Cortex of kidney (tissue), 1 donor: ENCODE measurements around the gene PRSS2.
"Not testable (repeated sequence)": the region's sequence is repeated elsewhere in the genome, so short reads cannot be mapped to it uniquely, and the experiment has no call there.

Experiments used
- DNase-seq: peaks from one replicate; lab custom pipeline; 2025; lab: John Stamatoyannopoulos, UW

The PRSS2 gene

DNA sequence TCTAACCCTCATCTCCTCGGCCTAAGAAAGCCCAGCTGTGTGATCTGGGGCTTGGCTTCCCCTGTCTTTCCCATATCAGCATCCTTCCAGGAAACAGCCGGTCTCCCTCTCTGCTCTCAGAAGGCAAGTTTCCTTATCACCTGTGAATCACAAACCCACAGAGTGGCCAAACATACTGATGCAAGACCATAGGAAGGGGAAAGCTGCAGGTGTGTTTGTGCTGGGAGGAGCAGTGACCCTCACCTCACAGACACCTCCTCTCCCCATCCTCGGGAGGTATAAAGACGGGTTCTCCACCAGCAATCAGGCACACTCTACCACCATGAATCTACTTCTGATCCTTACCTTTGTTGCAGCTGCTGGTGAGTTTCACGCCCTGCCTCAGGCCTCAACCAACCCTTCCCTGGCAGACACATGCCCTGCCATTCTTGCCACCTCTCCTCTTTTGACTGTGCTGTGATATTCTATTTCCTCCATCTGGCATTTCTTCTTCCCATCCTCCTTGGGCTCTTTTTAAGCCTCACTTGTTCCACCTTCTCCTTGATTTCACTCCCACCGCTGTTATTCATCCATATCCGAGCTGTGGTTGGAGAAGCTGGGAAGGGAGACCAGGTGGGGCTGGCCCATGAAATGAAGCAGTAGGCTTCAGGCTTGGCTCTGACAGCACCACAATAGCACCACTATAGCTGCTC lies at the start of gene PRSS2:
Gene PRSS2, plus strand, starts transcription at position 310 of the 692 bp plus-strand sequence. Its CDS starts 13 bp downstream, at position 323.
- no peak for DNase-seq

DNA sequence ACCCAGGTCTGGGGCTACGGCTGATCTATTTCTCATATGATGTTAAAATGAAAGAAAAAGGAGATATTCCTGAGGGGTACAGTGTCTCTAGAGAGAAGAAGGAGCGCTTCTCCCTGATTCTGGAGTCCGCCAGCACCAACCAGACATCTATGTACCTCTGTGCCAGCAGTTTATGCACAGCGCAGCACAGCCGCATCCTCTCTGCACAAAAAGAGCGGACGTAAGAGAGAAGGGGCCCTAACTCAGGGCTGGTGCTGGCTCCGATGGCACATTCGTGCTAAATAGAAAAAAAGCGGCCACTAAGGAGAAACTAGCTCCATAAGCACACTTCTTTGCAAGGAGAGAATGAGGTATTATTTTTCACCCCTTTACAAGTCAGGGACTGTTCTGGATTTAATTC lies 49.8 kb upstream of the PRSS2 start:
- DNase-seq: no peak

DNA sequence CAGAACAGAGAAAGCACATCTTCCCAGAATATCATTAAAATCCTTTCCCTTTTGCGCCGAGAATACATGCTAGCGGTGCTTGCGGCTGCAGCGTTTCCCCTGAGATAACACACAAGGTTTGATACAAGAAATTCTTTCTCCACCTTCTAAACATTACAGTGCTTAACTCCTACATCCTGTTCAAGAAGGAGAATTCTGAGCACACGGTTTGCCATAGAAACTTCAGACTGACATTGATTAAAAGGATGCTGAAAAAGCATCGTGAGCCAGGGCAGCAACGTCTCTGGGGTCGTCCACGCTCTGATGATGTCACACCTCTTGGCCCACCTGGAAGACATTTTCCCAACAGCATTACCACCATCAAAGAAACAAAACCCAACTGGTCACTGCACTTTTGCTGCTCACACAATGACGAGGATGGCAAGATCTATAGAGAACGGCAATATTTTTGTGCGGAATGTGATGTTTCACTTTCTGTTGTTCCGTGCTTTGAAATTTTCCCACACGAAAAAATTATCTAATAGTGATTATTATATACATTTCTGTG lies 48.4 kb upstream of the PRSS2 start:
- no peak for DNase-seq

DNA sequence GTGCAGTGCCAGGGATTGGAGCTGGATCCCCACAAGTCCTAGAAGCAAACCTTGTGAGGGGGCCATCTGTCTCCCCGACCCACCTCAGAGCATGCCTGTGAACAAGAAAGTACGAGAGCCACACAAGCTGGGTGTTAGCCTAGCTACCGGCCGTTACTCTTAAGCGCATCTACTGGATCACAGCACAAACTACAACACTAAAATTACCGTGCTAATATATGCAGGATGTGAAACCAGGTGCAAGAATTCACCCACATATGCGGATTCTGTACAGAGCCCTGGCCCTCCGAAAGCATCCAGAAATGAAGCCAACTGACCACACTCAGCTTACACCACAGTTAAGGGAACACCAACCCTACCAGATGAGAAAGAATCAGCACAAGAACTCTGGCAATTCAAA lies 37.5 kb upstream of the PRSS2 start:
- no peak for DNase-seq

DNA sequence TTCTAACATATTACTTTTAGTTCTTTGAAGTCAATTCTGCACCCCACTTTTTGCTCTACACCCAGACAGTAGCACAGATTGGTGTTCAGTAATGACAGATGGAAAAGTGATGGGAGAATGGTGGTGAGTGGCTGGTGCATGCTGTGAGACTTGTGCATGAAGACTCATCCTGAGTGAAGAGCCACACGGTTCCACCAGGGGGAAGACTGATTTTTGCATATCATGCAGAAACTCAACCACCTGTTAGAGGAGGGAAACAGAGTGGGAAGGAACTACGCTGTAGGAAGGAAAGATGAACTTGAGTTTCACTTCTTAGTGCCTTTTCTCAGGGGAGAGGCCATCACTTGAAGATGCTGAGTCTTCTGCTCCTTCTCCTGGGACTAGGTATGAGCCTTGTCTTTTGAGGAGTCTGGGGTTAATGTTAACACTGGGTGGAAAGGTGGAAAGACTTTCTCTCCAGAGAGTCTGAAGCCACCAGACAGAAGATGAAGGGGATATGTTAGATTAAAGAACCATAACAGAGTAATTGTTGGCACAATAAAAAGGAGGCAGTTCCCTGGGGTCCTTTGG lies 30.8 kb upstream of the PRSS2 start:
- no peak for DNase-seq

DNA sequence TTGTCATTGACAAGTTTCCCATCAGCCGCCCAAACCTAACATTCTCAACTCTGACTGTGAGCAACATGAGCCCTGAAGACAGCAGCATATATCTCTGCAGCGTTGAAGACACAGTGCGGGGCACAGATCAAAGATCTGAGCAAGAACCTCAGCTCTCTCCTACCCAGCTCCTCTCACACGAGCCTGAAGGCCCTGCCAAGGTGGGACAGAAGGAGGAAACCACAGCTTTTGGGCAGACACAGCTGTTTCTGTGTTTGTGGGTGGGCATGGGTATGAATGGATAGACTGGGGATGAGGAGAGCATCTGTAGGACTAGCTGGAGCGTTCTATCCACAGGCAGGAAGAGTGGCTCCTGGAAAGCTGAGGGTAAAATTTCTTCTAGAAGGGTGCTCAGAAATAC lies 30.0 kb upstream of the PRSS2 start:
- DNase-seq: no peak

DNA sequence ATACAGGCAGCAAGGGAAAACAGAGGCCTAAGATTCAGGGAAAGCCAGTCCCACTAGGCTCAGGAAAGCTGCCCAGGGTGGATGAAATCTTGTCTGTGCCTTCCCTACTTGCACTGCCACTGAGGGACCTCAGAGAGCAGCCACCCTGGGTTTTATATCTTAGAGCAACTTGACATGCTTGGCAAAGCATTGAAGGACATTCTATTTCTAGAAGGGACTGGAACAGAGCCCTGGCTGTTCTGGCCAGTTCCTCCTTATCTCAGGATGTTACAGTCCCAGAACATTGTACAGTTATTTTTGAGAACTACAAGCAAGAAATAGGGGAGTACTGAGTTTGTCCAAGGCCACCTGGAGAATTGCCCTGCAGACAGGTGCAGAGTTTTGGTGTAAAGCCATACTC lies 28.8 kb upstream of the PRSS2 start:
- DNase-seq: not testable (repeated sequence)

DNA sequence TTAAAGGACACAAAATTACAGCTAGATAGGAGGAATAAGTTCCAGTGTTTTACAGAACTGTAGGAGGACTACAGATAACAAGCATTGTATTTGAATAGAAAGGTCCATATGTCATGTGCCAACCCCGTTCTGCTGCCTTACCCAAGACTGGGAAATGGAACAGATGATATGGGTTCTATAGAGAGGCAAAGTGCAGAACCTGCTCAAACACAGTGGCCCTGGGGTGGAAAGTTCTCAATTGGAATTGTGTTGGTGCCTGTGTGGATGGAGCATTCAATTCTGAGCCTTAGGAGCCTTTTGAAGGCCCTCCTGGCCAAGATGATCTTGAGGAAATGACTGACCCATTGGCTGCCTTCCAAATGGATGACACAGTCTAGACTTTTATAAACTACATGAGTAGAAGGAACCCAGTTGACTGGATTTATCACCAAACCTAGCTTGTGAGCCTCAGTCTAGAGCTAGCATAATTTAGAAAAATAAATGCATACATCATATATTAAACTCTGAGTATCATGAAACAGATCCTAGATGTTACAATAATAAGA lies 25.6 kb upstream of the PRSS2 start:
- no peak for DNase-seq

DNA sequence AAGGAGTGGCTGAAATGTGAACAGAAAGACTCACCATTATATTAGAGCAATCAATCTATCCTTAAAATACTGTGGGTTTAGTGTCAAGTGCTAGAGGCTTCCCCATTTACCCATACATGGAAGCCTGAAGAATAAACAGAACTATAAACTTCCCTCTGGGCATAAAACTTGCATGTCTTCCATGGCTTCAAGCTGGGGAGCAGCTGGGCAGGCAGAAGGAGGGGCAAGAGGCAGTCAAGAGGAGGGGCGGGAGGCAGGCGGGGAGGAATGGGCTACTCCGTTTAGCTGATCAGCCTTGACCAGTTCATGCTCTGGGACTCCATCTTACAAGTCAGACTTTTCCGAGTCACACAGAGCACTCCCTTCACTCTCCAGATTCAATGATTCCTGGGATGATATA lies 25.0 kb upstream of the PRSS2 start:
- no peak for DNase-seq

DNA sequence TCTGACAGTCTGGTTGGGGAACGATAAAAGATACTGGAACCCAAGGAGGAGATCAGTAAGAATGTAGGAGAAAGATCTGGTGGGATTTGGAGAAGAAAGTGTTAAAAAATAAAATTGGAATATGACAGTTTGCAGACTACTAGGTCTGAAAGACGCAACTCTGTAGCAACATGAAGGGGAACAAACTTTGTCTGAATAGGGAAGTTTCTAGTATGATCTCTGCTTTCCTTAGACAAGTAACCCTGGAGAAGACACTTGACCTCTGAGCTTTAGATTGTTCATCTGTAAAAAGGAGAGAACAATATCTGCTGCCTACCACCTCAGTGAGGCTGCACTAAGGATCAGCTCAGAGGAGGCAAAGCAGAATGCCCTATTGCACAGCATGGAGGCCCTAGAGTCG lies 24.5 kb upstream of the PRSS2 start:
- DNase-seq: no peak

DNA sequence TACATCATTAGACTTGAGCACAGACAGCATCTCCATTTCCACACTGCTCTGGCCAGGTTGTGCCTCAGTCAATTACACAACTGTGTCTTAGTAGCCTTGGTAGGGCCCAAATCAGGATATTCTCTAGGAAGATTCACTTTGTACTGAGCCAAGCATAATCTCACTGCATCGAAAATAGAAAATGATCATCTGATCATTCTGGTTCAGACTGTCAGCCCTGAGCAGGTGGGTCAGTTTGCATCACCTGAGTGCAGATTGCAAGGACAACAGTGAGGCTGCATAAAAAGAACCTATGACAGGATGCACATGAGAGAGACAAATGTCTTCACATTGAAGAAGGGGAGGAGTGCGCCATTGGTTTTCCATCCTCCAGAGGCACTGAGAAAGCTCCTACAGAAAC lies 22.4 kb upstream of the PRSS2 start:
- not testable (repeated sequence) for DNase-seq

DNA sequence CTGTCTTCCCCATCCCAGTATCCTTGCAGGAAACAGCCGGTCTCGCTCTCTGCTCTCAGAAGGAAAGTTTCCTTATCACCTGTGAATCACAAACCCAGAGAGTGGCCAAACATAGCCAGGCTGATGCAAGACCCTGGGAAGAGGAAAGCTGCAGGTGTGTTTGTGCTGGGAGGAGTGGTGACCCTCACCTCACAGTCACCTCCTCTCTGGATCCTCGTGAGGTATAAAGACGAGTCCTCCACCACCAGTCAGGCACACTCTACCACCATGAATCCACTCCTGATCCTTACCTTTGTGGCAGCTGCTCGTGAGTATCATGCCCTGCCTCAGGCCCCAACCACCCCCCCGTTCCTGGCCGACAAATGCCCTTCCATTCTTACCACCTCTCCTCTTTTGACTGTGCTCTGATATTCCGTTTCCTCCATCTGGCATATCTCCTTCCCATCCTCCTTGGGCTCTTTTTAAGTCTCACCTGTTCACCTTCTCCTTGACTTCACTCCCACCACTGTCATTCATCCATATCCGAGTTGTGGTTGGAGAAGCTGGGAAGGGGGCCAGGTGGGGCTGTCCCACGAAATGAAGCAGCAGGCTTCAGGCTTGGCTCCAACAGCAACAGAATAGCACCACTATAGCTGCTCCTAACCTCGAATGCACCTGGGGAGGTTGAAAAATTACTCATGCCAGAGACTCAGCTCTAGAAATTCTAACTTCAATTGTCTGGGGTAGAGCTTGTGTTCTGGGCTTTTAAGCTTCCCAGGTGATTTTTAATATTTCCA lies 21.4 kb upstream of the PRSS2 start, which contains the start of gene PRSS1:
Gene PRSS1, plus strand, starts transcription at position 255 of the 776 bp plus-strand sequence. Its CDS starts 13 bp downstream, at position 268.
- no peak for DNase-seq

DNA sequence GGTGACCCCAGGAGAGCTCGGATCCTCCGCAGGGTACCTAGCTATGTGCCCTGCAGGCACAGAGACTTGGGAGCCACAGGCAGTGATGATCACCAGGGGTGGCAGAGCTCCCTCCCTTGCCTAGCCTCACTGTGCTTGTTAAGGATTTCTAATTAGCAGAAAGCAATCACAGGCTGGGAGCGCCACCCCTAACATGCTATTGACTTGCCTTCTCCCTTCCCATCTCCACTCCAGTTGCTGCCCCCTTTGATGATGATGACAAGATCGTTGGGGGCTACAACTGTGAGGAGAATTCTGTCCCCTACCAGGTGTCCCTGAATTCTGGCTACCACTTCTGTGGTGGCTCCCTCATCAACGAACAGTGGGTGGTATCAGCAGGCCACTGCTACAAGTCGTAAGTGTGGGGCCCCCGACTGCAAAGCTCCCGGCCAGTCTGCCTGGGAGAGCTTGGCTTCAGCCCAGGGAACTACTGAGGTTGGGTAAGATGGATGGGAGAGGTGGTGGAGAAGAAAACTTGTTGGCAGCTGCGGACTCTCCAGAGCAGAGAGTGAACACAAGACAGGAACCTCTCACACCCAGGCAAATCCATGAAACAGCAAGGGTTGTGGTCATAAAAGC lies 20.3 kb upstream of the PRSS2 start:
- no peak for DNase-seq

DNA sequence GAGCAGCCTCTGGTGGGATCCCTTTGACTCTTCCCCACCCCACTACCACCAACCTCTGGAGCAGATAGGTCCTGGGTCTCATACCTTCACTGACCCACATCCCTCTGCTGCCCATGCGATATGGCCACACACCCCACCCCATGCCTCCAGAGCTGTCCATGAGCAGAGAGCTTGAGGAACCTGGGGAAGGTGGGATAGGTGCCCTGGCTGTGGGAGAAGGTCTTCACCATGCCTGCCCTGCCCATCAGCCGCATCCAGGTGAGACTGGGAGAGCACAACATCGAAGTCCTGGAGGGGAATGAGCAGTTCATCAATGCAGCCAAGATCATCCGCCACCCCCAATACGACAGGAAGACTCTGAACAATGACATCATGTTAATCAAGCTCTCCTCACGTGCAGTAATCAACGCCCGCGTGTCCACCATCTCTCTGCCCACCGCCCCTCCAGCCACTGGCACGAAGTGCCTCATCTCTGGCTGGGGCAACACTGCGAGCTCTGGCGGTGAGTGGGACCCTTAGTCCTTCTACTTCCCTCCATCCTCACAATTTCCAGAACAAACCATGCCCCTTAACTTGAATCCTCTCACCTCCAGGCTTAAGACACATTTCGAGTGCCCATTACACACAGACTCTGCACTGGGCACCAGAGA lies 19.1 kb upstream of the PRSS2 start:
- not testable (repeated sequence) for DNase-seq

DNA sequence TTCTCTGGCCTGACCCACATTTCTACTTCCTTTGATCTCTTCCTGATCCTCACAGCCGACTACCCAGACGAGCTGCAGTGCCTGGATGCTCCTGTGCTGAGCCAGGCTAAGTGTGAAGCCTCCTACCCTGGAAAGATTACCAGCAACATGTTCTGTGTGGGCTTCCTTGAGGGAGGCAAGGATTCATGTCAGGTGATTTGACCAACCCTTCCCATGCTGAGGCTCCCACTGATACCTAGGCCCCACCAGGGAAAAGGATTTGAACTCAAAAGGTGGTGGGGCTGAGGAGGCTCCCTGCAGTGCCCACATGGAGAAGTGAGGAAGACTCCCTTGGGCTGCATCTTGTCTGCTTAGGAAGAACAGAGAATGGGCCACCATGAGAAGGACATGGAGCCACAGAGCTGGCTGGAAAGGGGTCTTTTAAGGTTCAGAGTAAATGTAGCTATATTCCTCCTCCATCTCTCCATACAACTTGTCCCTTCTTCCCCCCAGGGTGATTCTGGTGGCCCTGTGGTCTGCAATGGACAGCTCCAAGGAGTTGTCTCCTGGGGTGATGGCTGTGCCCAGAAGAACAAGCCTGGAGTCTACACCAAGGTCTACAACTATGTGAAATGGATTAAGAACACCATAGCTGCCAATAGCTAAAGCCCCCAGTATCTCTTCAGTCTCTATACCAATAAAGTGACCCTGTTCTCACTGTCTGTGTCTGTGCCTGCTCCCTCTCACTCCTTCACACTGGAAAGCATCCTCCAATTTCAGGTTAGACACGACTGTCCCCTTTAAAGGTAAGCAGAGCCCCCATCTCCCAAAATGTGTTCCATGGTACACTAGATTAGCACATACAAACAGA lies 18.2 kb upstream of the PRSS2 start:
- DNase-seq: no peak

DNA sequence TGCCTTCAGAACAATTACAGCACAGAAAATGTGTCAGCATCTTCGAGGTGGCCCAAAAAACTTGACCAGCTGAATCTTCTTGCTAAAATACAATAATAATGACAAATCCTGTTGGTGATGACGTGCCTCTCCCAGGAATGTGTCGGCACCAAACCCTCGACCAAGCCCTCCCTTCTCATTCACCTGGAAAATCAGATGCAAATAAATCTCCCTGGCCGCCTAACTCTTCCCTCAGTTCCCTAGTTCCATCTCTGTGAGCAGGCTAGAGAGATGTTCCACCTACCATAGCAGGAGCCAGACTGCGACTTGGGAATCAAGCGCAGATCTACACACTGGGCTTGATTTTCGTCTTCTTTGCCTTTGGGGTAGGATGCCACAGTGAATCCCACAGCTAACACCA lies 17.4 kb upstream of the PRSS2 start:
- DNase-seq: no peak

DNA sequence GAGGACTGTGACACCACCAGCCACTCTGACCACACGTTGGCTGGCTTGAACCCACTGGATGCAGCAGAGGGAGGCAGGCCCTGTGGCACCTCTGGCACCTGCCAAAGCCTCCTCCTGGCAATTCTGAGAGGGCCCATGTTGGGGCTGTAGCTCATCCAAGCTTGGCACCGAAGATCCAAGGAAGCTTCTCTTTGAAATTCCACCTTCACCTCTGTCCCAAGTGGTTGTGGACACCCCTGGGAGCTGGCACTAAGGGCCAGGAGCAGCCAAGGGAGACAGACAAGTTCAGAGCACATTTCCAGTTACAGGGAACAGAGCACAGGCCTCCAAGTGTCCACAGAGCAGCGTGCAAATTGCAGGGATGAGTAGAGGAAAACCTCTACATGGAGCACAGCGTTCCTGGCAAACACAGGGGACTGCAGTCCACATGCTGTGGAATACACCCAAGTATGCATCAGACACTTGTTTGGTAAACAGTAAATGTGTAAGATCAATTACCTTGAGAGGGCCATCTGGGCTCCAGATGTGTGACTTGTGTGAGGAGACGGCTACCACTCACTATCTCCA lies 16.8 kb upstream of the PRSS2 start:
- not testable (repeated sequence) for DNase-seq

DNA sequence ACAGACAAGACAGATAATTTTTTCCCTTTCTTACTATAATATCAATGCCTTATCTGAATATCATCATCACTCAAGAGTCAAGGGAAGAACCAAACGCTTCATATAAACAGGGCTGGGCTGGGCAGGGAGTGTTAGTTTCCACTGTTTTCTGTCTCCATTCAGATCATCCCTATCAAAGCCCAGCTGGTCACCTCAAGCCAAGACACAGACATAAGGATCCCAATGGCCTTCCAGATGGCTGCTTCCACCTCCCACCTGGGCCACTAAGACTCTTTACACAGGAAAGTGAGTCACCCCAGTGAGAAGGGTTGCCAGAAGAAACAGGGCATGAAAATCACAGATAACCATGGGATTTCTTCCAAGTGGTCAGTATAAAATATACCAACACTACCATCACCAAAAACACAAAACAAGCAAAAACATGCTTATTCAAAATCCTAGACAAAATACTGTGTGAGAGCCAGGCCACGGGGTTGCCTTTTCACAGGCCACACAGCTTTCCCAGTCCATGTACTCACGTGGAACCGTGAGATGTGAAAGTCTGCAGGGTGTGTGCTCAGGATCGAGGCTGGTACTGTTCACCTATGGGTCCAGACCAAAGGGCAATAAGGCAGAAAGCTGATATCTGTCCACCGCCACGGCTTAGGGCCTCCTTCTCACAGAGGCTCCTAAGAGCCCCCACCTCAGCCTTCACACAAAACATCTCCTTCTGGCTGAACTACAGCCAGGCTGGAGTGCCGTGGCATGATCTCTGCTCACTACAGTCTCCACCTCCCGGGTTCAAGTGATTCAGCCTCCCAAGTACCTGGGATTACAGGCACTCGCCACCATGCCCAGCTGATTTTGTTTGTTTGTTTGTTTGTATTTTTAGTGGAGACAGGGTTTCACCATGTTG lies 15.8 kb upstream of the PRSS2 start:
- no peak for DNase-seq

DNA sequence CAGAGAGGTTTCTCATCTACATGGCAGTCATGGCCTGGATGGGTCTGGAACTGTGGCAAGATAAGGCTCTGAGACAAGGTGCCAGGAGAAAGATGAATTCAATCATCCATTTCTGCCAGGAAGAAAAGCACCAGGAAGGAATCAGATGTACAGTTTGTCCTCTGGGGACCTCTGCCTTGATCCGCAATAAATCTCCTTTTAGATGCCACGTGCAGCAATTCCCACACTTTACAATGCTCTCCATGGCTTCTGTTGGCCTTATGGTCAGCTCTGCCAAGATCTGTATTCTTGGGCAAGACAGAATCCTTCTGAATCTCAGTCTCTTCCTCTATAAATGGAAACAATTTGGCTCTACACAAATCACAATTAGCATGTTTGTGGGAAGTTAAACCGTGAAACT lies 12.5 kb upstream of the PRSS2 start:
- not testable (repeated sequence) for DNase-seq
